ENCODE results near the gene ABI3BP. TPM values are rescaled to one million over a fixed set of nuclear protein-coding genes. Genes with fewer than 3 reads are reported as not detected.
A peak's percentile ranks its signal among the peaks of the same experiment; 100 is the strongest.

ABI3BP gene
- total RNA-seq, 1 experiment from 2014 or later, result 3.1 TPM

DNA sequence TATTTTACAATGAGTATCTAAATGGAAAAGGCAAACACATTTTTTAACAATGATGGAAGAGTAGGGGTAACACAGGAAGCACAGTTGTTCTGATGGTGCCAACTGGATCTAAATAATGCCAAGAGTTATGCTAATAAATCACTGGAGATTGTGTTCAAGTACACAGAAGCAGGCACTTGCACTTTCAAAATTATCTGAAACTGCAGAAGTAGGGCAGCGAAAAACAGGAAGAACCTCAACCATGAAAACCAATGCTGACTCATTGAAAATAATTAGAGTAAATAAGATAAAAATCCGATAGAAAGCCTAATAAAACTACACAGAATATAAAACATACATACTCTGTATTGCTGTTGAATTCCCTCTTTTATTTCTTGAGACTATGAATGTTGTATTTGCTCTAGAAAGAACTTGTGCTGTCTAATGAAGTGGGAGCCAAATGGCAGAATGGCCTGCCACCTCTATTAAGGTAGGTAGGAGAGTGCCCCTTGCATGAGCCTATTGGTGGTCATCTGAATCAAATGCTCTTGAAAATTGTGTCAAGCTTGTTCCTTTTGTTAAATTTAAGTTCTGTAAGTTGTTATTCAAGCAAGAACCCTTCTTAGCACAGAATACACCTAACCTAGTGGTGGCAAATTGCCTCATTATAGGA lies 93.7 kb downstream of the ABI3BP start:
- Mint-ChIP-seq H3K36me3 (ENCODE audit: insufficient read depth, unreplicated experiment) (no peaks in the 10 kb centered on the region), H3K4me3 (ENCODE audit: unreplicated experiment) (no peak overlapping the region), H3K9me3 (ENCODE audit: unreplicated experiment) (no peaks in the 10 kb centered on the region), H3K27ac (ENCODE audit: low read depth, unreplicated experiment) (no peak overlapping the region), H3K27me3 (ENCODE audit: insufficient read depth, unreplicated experiment) (no peaks in the 10 kb centered on the region), H3K4me1 (ENCODE audit: insufficient read depth, unreplicated experiment) (peaks cover 6% of the 10 kb centered on the region)
- BruUV-seq (replicated peaks), result no TSS peak
- TF ChIP-seq, protein P1, sequence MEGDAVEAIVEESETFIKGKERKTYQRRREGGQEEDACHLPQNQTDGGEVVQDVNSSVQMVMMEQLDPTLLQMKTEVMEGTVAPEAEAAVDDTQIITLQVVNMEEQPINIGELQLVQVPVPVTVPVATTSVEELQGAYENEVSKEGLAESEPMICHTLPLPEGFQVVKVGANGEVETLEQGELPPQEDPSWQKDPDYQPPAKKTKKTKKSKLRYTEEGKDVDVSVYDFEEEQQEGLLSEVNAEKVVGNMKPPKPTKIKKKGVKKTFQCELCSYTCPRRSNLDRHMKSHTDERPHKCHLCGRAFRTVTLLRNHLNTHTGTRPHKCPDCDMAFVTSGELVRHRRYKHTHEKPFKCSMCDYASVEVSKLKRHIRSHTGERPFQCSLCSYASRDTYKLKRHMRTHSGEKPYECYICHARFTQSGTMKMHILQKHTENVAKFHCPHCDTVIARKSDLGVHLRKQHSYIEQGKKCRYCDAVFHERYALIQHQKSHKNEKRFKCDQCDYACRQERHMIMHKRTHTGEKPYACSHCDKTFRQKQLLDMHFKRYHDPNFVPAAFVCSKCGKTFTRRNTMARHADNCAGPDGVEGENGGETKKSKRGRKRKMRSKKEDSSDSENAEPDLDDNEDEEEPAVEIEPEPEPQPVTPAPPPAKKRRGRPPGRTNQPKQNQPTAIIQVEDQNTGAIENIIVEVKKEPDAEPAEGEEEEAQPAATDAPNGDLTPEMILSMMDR (IDR thresholded peaks at IDR 0.05; ENCODE audit: unreplicated experiment), result no peak
- DNase-seq (ENCODE audit: unreplicated experiment), result no peak
- ChIA-PET CTCF (interaction anchor here (0.9 to 1.0 kb wide), 2 partner anchors 14 to 430 kb away, joined by 3 to 4 read pairs; no protein-coding TSS in a partner anchor), POLR2A (no interaction called here)
- intact Hi-C loops (cut with micrococcal nuclease), result no loop called here

DNA sequence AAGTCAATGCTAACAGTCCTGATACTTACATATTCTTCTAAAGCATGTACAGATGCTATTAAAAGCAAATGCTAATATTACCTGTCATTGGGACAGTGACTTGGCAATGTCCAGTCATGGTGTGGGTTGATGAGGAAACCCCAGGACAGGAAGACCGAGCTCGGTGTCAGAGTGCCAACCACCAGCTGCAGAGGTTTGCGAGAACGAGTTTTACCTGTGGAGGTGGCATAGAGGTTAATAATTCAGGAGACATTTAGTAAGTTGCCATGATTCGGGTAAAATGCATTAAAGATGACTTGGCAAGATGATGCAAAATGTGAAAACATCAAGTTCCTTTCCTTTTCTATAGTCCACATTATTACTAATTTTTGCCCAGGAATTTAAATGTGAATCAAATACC lies 94.5 kb downstream of the ABI3BP start:
- no peak for DNase-seq (ENCODE audit: unreplicated experiment)
- ChIA-PET POLR2A (no interaction called here), CTCF (interaction anchor here (1.0 to 1.1 kb wide), 3 partner anchors 13 to 59 kb away, joined by 3 to 4 read pairs (median 3); no protein-coding TSS in a partner anchor)
- Mint-ChIP-seq H3K4me1 (ENCODE audit: insufficient read depth, unreplicated experiment) (peaks cover 9% of the 10 kb centered on the region), H3K4me3 (ENCODE audit: unreplicated experiment) (no peak overlapping the region), H3K36me3 (ENCODE audit: insufficient read depth, unreplicated experiment) (no peaks in the 10 kb centered on the region), H3K27ac (ENCODE audit: low read depth, unreplicated experiment) (no peak overlapping the region), H3K9me3 (ENCODE audit: unreplicated experiment) (no peaks in the 10 kb centered on the region), H3K27me3 (ENCODE audit: insufficient read depth, unreplicated experiment) (no peaks in the 10 kb centered on the region)
- TF ChIP-seq, protein P1 (IDR thresholded peaks at IDR 0.05; ENCODE audit: unreplicated experiment), result no peak
- intact Hi-C loops (cut with micrococcal nuclease), result no loop called here
- no TSS peak for BruUV-seq (replicated peaks)

DNA sequence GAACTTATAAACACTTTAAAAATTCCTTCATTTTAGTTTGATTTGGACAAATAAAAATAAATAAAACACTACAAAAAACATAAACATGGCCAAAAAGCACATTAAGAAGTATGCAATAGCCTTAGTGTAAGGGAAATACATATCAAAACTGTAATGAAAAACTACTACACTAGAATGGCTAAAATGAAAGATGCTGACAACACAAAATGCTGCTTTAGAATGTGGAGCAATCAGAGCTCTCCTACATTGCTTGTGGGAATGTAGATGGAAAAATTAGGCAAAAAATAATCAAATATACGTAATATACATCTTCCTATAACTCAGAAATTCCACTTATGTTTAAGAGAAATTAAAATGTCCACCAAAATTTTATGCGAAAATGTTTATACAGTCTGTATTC lies 96.2 kb downstream of the ABI3BP start:
- BruUV-seq (replicated peaks), result no TSS peak
- no peaks in the 10 kb centered on the region for H3K9me3 Mint-ChIP-seq (ENCODE audit: unreplicated experiment)
- POLR2A ChIA-PET, result interaction anchor here (0.6 kb wide), 1 partner anchor 299 kb away, joined by 4 read pairs; no protein-coding TSS in a partner anchor
- no peak for DNase-seq (ENCODE audit: unreplicated experiment)
- intact Hi-C loops (cut with micrococcal nuclease), result no loop called here
- peaks cover 20% of the 10 kb centered on the region for H3K4me1 Mint-ChIP-seq (ENCODE audit: insufficient read depth, unreplicated experiment)
- no peak overlapping the region for H3K4me3 Mint-ChIP-seq (ENCODE audit: unreplicated experiment)
- no peak overlapping the region for H3K27ac Mint-ChIP-seq (ENCODE audit: low read depth, unreplicated experiment)
- CTCF ChIA-PET, result no interaction called here
- H3K27me3 Mint-ChIP-seq (ENCODE audit: insufficient read depth, unreplicated experiment), result no peaks in the 10 kb centered on the region
- TF ChIP-seq, protein P1 (IDR thresholded peaks at IDR 0.05; ENCODE audit: unreplicated experiment), result no peak
- H3K36me3 Mint-ChIP-seq (ENCODE audit: insufficient read depth, unreplicated experiment), result no peaks in the 10 kb centered on the region

DNA sequence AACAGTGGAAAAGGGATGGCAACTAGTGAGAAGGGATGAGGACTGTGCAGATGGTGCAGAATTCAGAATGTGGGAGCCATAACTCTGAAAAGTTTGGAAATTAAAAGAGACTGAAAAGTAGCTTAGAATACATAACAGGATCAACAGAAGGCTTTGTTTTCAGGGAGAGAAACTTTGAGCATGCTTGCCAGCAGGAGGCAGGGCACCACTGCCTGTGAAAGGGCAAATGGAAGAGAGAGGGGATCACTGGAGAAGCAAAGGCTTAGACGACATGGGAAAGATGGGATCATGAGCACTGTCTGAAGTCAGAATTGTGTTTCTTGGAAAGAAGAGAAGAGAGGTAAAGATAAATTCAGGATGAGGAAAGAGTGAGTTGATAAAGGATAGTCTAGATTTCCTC lies 99.6 kb downstream of the ABI3BP start:
- Mint-ChIP-seq H3K27ac (ENCODE audit: low read depth, unreplicated experiment) (no peak overlapping the region), H3K4me3 (ENCODE audit: unreplicated experiment) (no peak overlapping the region), H3K36me3 (ENCODE audit: insufficient read depth, unreplicated experiment) (no peaks in the 10 kb centered on the region), H3K27me3 (ENCODE audit: insufficient read depth, unreplicated experiment) (no peaks in the 10 kb centered on the region), H3K4me1 (ENCODE audit: insufficient read depth, unreplicated experiment) (peaks cover 22% of the 10 kb centered on the region), H3K9me3 (ENCODE audit: unreplicated experiment) (no peaks in the 10 kb centered on the region)
- TF ChIP-seq, protein P1 (IDR thresholded peaks at IDR 0.05; ENCODE audit: unreplicated experiment), result peak; percentile 59
- BruUV-seq (replicated peaks), result no TSS peak
- ChIA-PET CTCF (interaction anchor here (0.6 to 5.1 kb wide), 8 partner anchors 8 to 309 kb away, joined by 3 to 36 read pairs (median 4); no protein-coding TSS in a partner anchor), POLR2A (no interaction called here)
- intact Hi-C loops (cut with micrococcal nuclease), result loop anchor here (1.0 to 5.0 kb wide), 3 partner anchors 71 to 489 kb away; no protein-coding TSS in a partner anchor
- DNase-seq (ENCODE audit: unreplicated experiment), result peak; percentile 50
